Tibial artery (tissue), 4 donors: ENCODE results near the gene REV1.

Experiments
- DNase-seq, 2 donors: peaks; one replicate each; pipeline ENCODE4 v3.0.0-alpha.2; 2019
- H3K27ac ChIP-seq, 2 donors: fragments of 200-600 bp; sonication (generic) in 1 of 2; 1 replicate in 1 of 2; 2 replicates in 1 of 2; pipeline ENCODE4 v1.5.1; 2018 to 2019; ENCODE audit warnings: mild to moderate bottlenecking in 1 of 2
- H3K27me3 ChIP-seq, 2 donors: fragments of 200-600 bp; sonication (generic) in 1 of 2; one replicate each; pipeline versions ENCODE4 v1.5.1 to v1.6.0; 2016 to 2019
- H3K36me3 ChIP-seq, 3 donors: fragments of 200-600 bp; sonication (generic) in 2 of 3; one replicate each; pipeline ENCODE4 v1.5.1; 2016 to 2019; ENCODE audit warnings: mild to moderate bottlenecking in 2 of 3
- H3K4me1 ChIP-seq, 4 donors: fragments of 200-600 bp; sonication (generic) in 2 of 4; 1 replicate in 3 of 4; 2 replicates in 1 of 4; pipeline ENCODE4 v1.5.1; 2016 to 2019
- H3K4me3 ChIP-seq, 2 donors: fragments of 200-600 bp; sonication (generic) in 1 of 2; 1 replicate in 1 of 2; 2 replicates in 1 of 2; pipeline ENCODE4 v1.5.1; 2018 to 2019; ENCODE audit warnings: mild to moderate bottlenecking in 2 of 2
- H3K9me3 ChIP-seq, 3 donors: fragments of 200-600 bp; sonication (generic) in 1 of 3; one replicate each; pipeline ENCODE4 v1.5.1; 2016 to 2019
- intact Hi-C: fragments of 100-400 bp; cut with DNase I; formaldehyde crosslinking; loops from one replicate; pipeline ENCODE4 v1.15.0; 2023; ENCODE audit warnings: low total_unique reads
- TF ChIP-seq, protein P1 (sequence below), 2 experiments: fragments of 200-600 bp in 1 of 2; fragments of 450-650 bp in 1 of 2; IDR thresholded peaks; one replicate each; pipeline ENCODE4 v1.5.1; 2017 to 2019; ENCODE audit warnings: antibody characterized with exemption in 2 of 2, mild to moderate bottlenecking in 1 of 2, moderate library complexity in 1 of 2

REV1 gene

DNA sequence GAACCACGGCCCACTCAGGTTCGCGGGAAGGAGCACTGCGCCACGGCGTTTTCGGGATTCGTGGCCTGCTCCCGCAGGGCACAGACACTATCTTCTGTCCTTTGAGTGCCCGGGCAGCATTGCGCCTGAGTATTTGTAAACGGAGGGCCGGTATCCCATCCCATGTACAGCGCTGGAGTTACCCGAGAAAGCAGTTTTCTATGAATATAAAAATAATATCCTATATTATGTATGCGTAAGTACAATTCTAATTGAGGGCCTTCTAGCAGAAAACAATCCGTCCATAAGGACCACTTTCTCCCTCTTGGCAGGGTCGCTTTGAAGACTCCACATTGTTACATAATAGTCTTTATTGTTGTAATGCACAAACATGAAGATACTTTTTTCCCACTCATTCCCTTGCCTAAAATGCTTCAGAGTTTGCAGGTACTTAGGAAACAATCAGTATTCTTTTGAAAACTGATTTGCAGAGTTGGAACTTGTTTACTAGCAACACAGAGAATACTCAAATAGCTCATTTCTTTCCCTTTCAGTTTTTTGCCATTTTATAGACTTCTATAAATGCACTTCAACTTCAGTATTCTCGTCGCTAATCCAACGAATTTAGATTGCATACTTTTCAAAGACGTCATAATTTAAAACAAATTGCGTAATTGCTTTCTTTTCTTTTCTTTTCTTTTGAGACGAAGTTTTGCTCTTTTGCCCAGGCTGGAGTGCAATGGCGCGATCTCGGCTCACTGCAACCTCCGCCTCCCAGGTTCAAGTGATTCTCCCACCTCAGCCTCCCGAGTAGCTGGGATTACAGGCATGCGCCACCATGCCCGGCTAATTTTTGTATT lies 1.0 kb upstream of the REV1 start:
- TF ChIP-seq, protein P1, sequence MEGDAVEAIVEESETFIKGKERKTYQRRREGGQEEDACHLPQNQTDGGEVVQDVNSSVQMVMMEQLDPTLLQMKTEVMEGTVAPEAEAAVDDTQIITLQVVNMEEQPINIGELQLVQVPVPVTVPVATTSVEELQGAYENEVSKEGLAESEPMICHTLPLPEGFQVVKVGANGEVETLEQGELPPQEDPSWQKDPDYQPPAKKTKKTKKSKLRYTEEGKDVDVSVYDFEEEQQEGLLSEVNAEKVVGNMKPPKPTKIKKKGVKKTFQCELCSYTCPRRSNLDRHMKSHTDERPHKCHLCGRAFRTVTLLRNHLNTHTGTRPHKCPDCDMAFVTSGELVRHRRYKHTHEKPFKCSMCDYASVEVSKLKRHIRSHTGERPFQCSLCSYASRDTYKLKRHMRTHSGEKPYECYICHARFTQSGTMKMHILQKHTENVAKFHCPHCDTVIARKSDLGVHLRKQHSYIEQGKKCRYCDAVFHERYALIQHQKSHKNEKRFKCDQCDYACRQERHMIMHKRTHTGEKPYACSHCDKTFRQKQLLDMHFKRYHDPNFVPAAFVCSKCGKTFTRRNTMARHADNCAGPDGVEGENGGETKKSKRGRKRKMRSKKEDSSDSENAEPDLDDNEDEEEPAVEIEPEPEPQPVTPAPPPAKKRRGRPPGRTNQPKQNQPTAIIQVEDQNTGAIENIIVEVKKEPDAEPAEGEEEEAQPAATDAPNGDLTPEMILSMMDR (IDR thresholded peaks at IDR 0.05): no peak
- intact Hi-C loops: loop anchor here (2.0 kb wide), 1 partner anchor 154 kb away; the partner anchor contains the start of genes EIF5B and TXNDC9
- Histone ChIP-seq H3K36me3 (no peaks in the 10 kb centered on the region), H3K4me1 (peaks cover 0 to 22% (median 12%) of the 10 kb centered on the region in 4 donors), H3K9me3 (no peaks in the 10 kb centered on the region), H3K4me3 (peak overlapping the region; percentile 79 to 94), H3K27me3 (no peaks in the 10 kb centered on the region), H3K27ac (peak overlapping the region; percentile 86 to 98)
- DNase-seq: no peak

DNA sequence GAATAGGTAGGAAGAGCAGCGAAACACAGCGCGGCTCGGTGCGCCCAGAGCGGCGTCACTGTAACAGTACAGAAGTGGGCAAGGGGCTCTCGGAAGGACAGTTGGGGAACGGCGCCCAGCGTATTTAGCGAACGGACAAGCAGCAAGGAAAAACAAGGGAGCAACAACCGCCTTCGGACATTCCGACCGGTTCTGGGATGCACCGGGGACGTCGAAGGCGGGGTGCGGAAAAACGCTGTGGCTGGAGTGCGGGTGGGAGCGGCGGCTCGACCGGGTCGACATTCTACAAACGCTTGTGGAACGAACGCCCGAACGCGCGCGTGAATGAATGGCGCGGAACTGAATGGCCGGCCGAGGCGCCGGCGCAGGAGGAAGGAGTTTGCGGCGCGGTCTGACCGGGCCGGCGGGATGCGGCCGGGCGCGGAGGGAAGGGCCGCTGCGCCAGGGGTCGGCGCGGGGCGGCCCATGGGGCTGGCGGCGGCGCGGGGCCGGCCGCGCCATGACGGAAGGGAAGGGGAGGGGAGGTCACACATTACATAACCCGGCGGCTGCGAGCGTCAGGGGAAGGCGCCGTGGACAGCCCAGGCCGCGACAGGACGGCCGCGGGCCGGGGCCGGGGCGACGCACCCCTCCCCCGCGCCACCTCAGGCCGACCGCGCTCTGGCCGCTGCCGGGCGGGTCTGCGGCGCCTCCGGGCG lies 605 bp downstream of the REV1 start:
- DNase-seq: peak; percentile 68 to 79
- H3K4me1 ChIP-seq: peaks cover 0 to 30% (median 13%) of the 10 kb centered on the region in 4 donors
- intact Hi-C loops: no loop called here

DNA sequence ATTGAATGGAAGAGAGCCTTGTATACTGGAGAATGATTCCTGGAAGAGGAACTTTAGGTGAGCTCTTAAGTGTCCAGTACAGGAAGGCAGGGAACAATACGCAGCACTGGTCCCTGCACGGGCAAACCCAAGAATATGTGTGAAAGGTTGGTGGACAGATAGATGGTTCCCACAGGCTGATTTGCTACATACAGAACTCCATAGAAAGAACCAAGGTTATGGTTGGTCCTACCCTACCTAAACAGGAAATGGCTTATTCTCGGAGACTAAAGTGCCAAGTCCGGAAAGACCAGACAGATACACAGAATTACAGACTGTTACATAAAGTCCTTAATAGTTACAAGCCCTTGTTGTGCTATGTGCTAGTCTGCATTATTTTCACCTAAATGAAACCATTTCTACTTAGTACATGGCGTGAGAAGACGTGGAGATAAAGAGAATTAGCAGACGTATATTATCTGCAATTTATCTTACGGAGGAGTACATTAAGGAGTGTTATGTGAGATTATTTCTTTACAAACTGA lies 1.2 kb downstream of the REV1 start:
- Histone ChIP-seq H3K27ac (peak overlapping the region; percentile 86 to 98), H3K4me3 (peak overlapping the region; percentile 79 to 94), H3K36me3 (no peaks in the 10 kb centered on the region), H3K4me1 (peaks cover 0 to 30% (median 16%) of the 10 kb centered on the region in 4 donors), H3K9me3 (no peaks in the 10 kb centered on the region), H3K27me3 (no peaks in the 10 kb centered on the region)
- TF ChIP-seq, protein P1 (IDR thresholded peaks at IDR 0.05): no peak
- no peak for DNase-seq
- intact Hi-C loops: no loop called here

More for the DNA sequence above, 605 bp downstream of the REV1 start:
- TF ChIP-seq, protein P1 (IDR thresholded peaks at IDR 0.05): no peak
- H3K9me3 ChIP-seq: no peaks in the 10 kb centered on the region
- peak overlapping the region; percentile 79 to 94 for H3K4me3 ChIP-seq
- peak overlapping the region; percentile 86 to 98 for H3K27ac ChIP-seq
- H3K27me3 ChIP-seq: no peaks in the 10 kb centered on the region
- no peaks in the 10 kb centered on the region for H3K36me3 ChIP-seq

DNA sequence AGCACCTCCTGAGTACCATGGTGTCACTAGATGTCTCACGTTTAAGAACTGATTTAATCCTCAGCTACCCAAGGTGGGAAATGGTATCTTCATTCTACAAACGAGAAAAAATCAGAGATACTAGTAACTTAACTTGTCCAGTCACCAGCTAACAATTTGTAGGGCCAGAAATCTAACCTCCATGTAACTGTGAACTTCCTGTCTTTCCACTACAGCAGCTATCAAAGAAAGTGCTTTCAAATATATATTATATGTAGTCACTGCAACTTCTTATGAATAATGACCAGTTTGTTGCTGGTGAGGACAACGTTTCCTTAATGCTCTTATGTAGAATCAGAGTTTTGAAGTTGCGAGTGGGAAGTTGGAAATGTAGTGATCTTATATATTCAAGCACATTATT lies 1.9 kb downstream of the REV1 start:
- H3K27ac ChIP-seq: no peak overlapping the region
- intact Hi-C loops: no loop called here

DNA sequence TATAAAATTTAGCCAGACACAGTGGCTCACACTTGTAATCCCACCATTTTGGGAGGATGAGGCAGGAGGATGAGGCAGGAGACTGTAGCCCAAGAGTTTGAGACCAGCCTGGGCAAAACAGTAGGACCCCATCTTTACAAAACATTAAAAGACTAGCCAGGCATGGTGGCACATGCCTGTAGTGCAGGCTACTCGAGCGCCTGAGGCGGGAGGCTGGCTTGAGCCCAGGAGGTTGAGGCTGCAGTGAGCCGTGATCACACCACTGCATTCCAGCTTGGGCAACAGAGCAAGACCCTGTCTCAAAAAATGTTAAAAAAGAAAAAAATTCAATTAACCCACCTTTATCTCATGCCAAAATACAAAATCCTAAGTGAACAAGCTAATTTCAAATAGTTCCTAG lies 4.0 kb downstream of the REV1 start:
- TF ChIP-seq, protein P1 (IDR thresholded peaks at IDR 0.05): no peak
- H3K27ac ChIP-seq: no peak overlapping the region
- intact Hi-C loops: no loop called here
- H3K4me3 ChIP-seq: no peak overlapping the region
- no peaks in the 10 kb centered on the region for H3K27me3 ChIP-seq
- no peaks in the 10 kb centered on the region for H3K9me3 ChIP-seq
- H3K4me1 ChIP-seq: peaks cover 0 to 34% (median 15%) of the 10 kb centered on the region in 4 donors
- H3K36me3 ChIP-seq: no peaks in the 10 kb centered on the region
- no peak for DNase-seq

More for the DNA sequence above, 1.9 kb downstream of the REV1 start:
- TF ChIP-seq, protein P1 (IDR thresholded peaks at IDR 0.05): no peak
- no peak for DNase-seq
- no peak overlapping the region for H3K4me3 ChIP-seq
- H3K36me3 ChIP-seq: no peaks in the 10 kb centered on the region
- H3K4me1 ChIP-seq: peaks cover 0 to 30% (median 17%) of the 10 kb centered on the region in 4 donors
- no peaks in the 10 kb centered on the region for H3K9me3 ChIP-seq
- no peaks in the 10 kb centered on the region for H3K27me3 ChIP-seq
